NT2/D1 (cell line): ENCODE measurements around the gene AOAH.

Experiments used
- SUZ12 ChIP-seq: IDR thresholded peaks from 2 replicates; pipeline ENCODE4 v1.6.1; 2011; ENCODE audit not compliant: insufficient read length, insufficient read depth; ENCODE audit errors: extremely low read depth
- YY1 ChIP-seq: IDR thresholded peaks from 2 replicates; pipeline ENCODE4 v1.6.1; 2011; ENCODE audit not compliant: insufficient read length, insufficient read depth
- ZNF274 ChIP-seq: IDR thresholded peaks from 2 replicates; pipeline ENCODE4 v1.6.1; 2011; ENCODE audit warnings: mild to moderate bottlenecking, low read depth, low read length

- TF ChIP-seq YY1 (no peak), ZNF274 (no peak), SUZ12 (no peak)
Observed at GRCh38 chr7:36736090-36736898, 12.0 kb upstream of the AOAH start.
